Thyroid gland (tissue), 4 donors: ENCODE data around the gene MAD2L1BP. TPM values are rescaled to one million over a fixed set of nuclear protein-coding genes. Genes with fewer than 3 reads are reported as not detected.

Source experiments
- DNase-seq, 2 donors: peaks; one replicate each; pipeline ENCODE4 v3.0.0-alpha.2; 2019
- H3K27ac ChIP-seq, 3 donors: fragments of 200-600 bp; sonication (generic); 1 replicate in 2 of 3; 2 replicates in 1 of 3; pipeline ENCODE4 v1.5.1; 2016 to 2019; ENCODE audit warnings: mild to moderate bottlenecking in 1 of 3, moderate library complexity in 1 of 3
- H3K27me3 ChIP-seq: fragments of 200-600 bp; sonication (generic); one replicate; pipeline ENCODE4 v1.5.1; 2019
- H3K36me3 ChIP-seq, 2 donors: fragments of 200-600 bp; sonication (generic); one replicate each; pipeline ENCODE4 v1.5.1; 2016 to 2019
- H3K4me1 ChIP-seq, 2 donors: fragments of 200-600 bp; sonication (generic); one replicate each; pipeline ENCODE4 v1.5.1; 2017 to 2019
- H3K4me3 ChIP-seq, 3 donors: fragments of 200-600 bp; sonication (generic); replicated peaks in 1 of 3; 1 replicate in 2 of 3; 2 replicates in 1 of 3; pipeline ENCODE4 v1.5.1; 2016; ENCODE audit warnings: mild to moderate bottlenecking in 1 of 3
- H3K9me3 ChIP-seq: fragments of 200-600 bp; sonication (generic); one replicate; pipeline ENCODE4 v1.5.1; 2017
- POLR2A ChIP-seq, 2 donors: fragments of 450-650 bp; IDR thresholded peaks; one replicate each; pipeline ENCODE4 v1.6.1; 2017; ENCODE audit warnings: antibody characterized with exemption in 2 of 2, mild to moderate bottlenecking in 2 of 2, moderate library complexity in 1 of 2
- WGBS, 2 donors: methylation state at CpG; one replicate each; pipeline ENCODE4 v1.1.5; 2017; 5-methylcytosine and 5-hydroxymethylcytosine counted together
- intact Hi-C: fragments of 100-400 bp; cut with DNase I; formaldehyde crosslinking; loops from one replicate; pipeline ENCODE4 v1.15.1; 2023
- total RNA-seq, 4 donors: library from RNA; depleted of rRNA; stranded (reverse); fragments of >200 nt; gene quantifications; one replicate each; pipeline ENCODE4 v1.2.3, GENCODE V29; 2016
- TF ChIP-seq, protein P1 (sequence below), 6 experiments: fragments of 200-600 bp in 3 of 6; fragments of 450-650 bp in 3 of 6; sonication (generic) in 3 of 6; IDR thresholded peaks; one replicate each; pipeline ENCODE4 v1.5.1; 2016 to 2019; ENCODE audit warnings: antibody characterized with exemption in 6 of 6, mild to moderate bottlenecking in 2 of 6, inconsistent platforms in 1 of 6, moderate library complexity in 1 of 6

MAD2L1BP gene
- total RNA-seq, 4 donors from 2014 or later, result 15.9 to 54.8 (median 20.4) TPM

DNA sequence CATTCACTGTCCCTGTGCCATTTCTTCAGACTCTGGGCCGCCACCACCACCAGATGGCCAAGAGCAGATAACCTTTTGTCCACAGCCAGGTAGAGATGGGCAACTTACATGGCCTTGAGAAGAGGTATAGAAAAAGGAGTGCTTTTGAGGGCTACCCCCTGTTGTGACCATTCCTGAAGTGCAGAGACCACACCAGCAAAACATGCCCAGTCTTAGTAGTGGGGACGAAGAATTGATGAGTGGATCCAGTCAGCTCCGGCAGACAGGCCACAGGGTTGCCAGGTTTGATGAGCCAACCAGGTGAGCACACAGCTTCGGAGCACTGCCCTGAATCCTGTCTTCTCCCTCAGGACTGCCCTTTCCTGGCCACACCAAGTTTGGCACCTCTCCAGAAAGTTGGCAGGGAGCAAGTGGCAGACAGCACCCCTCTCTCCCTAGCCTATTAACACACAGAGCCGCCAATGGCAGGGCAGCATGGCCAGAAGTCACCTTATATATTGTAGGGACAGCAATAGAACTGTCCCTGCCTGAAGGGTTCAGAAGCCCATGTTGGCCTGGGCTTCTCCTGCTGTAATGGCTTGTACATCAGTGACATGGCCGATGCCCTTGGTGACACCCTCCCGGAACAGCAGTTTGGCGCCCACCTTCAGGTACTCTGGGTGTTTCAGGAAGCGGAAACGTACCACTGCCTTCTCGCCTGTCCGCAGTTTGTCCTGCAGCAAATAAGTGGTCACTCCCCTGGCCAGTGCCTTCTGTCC is 14.4 kb upstream of the MAD2L1BP start:
- H3K36me3 ChIP-seq, result peaks cover 59 to 61% of the 10 kb centered on the region in 2 donors
- H3K9me3 ChIP-seq, result no peaks in the 10 kb centered on the region
- intact Hi-C loops, result no loop called here
- WGBS, 2 donors, result 88 to 93% methylated on average over 10 to 12 of the region's 12 CpGs
- no peak for DNase-seq
- TF ChIP-seq, protein P1, sequence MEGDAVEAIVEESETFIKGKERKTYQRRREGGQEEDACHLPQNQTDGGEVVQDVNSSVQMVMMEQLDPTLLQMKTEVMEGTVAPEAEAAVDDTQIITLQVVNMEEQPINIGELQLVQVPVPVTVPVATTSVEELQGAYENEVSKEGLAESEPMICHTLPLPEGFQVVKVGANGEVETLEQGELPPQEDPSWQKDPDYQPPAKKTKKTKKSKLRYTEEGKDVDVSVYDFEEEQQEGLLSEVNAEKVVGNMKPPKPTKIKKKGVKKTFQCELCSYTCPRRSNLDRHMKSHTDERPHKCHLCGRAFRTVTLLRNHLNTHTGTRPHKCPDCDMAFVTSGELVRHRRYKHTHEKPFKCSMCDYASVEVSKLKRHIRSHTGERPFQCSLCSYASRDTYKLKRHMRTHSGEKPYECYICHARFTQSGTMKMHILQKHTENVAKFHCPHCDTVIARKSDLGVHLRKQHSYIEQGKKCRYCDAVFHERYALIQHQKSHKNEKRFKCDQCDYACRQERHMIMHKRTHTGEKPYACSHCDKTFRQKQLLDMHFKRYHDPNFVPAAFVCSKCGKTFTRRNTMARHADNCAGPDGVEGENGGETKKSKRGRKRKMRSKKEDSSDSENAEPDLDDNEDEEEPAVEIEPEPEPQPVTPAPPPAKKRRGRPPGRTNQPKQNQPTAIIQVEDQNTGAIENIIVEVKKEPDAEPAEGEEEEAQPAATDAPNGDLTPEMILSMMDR (IDR thresholded peaks at IDR 0.05), result no peak
- TF ChIP-seq POLR2A (IDR thresholded peaks at IDR 0.05), result no peak
- peaks cover 0 to 4% of the 10 kb centered on the region in 2 donors for H3K4me1 ChIP-seq
- H3K4me3 ChIP-seq, result no peak overlapping the region
- H3K27ac ChIP-seq, result no peak overlapping the region
- no peaks in the 10 kb centered on the region for H3K27me3 ChIP-seq

DNA sequence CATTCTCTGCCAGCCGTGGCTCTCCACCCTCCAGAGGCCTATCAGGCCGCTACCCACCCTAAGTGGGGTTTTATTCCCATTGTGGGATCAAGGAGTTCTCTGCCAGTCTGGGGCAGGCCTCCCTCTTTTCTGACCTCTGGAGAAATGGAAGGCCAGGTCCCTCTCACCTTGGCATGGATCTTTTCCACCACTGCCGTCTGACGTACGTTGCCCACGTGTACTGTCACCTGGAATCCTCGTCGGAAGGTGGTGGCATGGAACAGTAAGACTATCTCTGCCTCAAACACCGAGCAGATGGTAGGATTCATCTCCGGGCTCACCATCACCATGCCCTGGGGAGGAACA is 13.8 kb upstream of the MAD2L1BP start:
- Histone ChIP-seq H3K36me3 (peaks cover 61 to 63% of the 10 kb centered on the region in 2 donors), H3K9me3 (no peaks in the 10 kb centered on the region), H3K4me1 (peaks cover 2 to 10% of the 10 kb centered on the region in 2 donors), H3K27ac (no peak overlapping the region), H3K4me3 (no peak overlapping the region), H3K27me3 (no peaks in the 10 kb centered on the region)
- intact Hi-C loops, result no loop called here
- DNase-seq, result no peak
- 95 to 96% methylated on average over 10 of the region's 10 CpGs for WGBS, 2 donors
- TF ChIP-seq, protein P1 (IDR thresholded peaks at IDR 0.05), result no peak
- TF ChIP-seq POLR2A (IDR thresholded peaks at IDR 0.05), result no peak

DNA sequence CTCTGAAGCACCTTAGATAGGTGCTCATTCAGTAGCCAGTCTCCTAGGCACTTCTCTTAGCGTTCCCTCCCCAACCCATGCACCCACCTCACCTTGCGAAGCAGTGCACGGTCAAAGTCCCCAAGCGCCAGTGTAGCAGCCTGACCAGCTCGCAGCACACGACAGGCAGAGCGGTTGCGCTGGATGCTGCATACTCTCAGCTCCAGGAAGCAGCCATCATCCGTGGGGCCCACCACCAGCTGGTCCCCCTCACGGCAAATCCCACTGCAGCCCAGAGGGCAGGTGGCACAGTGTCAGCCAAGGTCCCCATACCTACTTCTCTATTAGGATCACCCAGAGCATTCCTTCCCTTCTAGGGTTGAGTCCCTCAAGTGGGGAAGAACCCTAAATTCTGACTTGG is 13.1 kb upstream of the MAD2L1BP start:
- TF ChIP-seq, protein P1 (IDR thresholded peaks at IDR 0.05), result no peak
- TF ChIP-seq POLR2A (IDR thresholded peaks at IDR 0.05), result no peak
- Histone ChIP-seq H3K9me3 (no peaks in the 10 kb centered on the region), H3K36me3 (peaks cover 61 to 63% of the 10 kb centered on the region in 2 donors), H3K4me3 (no peak overlapping the region), H3K4me1 (peaks cover 9 to 17% of the 10 kb centered on the region in 2 donors), H3K27ac (no peak overlapping the region), H3K27me3 (no peaks in the 10 kb centered on the region)
- no peak for DNase-seq
- intact Hi-C loops, result no loop called here
- WGBS, 2 donors, result 98% methylated on average over 9 to 10 of the region's 10 CpGs

DNA sequence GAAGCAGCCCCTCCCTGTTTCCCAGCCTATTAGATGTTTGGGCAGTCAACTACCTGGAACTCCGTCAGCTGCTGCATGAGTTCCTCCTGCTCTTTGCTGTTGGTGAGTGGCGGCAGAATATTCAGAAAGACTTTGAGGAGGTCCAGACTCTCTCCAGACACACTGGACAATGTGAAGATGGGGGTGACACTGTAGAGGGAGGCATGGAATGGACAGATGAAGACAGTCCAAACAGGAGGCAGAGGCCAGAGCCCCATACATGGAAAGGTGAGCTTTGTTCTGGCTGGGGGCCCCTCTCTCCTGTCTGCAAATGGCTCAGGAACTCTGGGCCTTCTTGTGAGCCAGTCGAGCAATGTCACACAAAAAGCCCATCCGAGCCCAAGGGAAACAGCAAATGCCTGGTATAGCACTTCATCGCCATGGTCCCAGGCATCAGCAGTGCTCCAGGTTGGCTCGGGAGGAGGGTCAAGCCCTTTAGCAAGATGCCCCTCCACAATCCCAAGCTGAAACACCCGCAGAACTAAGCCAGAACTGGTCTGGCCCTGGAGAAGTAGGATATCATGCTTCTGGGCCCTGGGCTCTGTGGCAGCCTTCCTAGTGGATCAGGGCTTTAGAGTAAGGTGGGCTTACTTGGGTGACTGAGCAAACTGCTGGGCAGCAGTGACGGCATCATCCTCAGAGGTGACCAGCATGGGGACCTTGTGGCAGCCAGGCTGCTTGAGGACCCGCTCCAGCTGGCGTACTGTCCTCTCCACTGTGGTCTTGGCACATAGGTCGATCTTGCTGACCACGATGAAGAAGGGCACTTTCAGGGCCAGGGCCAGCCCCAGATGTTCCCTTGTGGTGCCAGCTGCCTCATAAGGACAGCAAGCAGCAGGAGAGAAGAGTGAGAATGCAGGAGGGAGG is 11.5 kb upstream of the MAD2L1BP start:
- no peaks in the 10 kb centered on the region for H3K9me3 ChIP-seq
- DNase-seq, result no peak
- H3K27ac ChIP-seq, result no peak overlapping the region
- peaks cover 61 to 63% of the 10 kb centered on the region in 2 donors for H3K36me3 ChIP-seq
- no peak overlapping the region for H3K4me3 ChIP-seq
- intact Hi-C loops, result no loop called here
- 92 to 98% methylated on average over 7 to 12 of the region's 12 CpGs for WGBS, 2 donors
- no peaks in the 10 kb centered on the region for H3K27me3 ChIP-seq
- no peak for TF ChIP-seq POLR2A (IDR thresholded peaks at IDR 0.05)
- TF ChIP-seq, protein P1 (IDR thresholded peaks at IDR 0.05), result no peak
- peaks cover 17 to 23% of the 10 kb centered on the region in 2 donors for H3K4me1 ChIP-seq
